Measurements from ENCODE around the gene LMOD2.

GRCh38 chr7:123658023-123658422 is 2.4 kb downstream of the LMOD2 start:
- TF ChIP-seq CTCF (IDR thresholded peaks at IDR 0.05) (no peak), POLR2A (IDR thresholded peaks at IDR 0.05) (no peak)

All from esophagus squamous epithelium (tissue), 4 donors.